ENCODE results near the gene OR6S1.
"Not testable (repeated sequence)": the region's sequence is repeated elsewhere in the genome, so short reads cannot be mapped to it uniquely, and the experiment has no call there.

Gene OR6S1

GRCh38 chr14:20609215-20610001 is 32.1 kb downstream of the OR6S1 start:
- DNase-seq: peak in 3 of 5 experiments; percentile 31 to 72 (median 69)

GRCh38 chr14:20608383-20609110 is 32.9 kb downstream of the OR6S1 start:
- no peak for DNase-seq

GRCh38 chr14:20607617-20608016 is 33.9 kb downstream of the OR6S1 start:
- DNase-seq: peak in 1 of 5 experiments; percentile 54

DNA sequence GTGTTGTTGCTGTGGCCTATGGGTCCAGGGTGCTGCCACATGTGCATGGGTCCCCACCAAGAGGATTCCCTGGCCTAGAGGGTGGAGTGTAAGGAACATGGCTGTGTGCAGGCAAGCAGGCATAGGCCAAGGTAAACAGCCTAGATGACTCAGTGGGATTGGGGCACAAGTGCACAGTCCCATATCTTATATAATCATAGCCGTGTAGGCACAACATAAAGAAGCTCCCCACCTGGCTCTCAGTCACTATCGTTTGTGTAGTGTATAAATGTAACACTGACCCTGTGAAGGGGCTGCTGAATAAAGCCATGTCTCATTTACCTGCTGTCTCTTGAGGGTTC is 34.6 kb downstream of the OR6S1 start:
- no peak for DNase-seq

DNA sequence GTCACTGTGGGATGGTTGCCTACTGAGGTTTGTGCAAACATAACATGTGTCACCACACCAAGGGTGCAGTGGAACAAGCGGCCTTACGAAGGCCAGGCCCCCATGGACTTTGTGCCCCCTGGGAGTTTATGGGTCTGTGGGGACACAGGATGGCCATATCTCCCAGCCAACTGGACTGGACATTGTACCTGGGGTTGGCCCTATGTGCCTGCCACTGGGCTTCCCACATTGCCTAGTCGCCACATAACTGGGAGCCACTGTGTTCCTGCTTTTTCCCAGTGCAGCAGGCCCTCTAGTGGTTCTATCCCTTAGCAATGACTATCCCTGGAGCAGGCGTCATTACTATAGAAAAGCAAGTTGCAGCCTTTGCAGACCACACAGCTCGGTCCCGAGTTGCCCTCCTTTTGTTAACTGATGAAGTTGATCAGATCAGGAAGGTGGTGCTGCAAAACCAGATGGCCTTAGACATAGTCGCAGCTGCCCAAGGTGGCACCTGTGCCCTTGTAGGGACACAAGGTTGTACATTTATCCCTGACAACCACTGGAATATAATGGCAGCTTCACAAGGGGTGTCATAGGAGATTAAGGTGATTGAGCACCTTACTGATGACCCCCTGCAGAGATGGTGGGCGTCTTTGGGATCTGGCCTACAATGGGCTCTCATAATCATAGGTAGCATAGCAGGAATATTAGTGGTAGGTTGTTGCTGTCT is 35.1 kb downstream of the OR6S1 start:
- no peak for DNase-seq

DNA sequence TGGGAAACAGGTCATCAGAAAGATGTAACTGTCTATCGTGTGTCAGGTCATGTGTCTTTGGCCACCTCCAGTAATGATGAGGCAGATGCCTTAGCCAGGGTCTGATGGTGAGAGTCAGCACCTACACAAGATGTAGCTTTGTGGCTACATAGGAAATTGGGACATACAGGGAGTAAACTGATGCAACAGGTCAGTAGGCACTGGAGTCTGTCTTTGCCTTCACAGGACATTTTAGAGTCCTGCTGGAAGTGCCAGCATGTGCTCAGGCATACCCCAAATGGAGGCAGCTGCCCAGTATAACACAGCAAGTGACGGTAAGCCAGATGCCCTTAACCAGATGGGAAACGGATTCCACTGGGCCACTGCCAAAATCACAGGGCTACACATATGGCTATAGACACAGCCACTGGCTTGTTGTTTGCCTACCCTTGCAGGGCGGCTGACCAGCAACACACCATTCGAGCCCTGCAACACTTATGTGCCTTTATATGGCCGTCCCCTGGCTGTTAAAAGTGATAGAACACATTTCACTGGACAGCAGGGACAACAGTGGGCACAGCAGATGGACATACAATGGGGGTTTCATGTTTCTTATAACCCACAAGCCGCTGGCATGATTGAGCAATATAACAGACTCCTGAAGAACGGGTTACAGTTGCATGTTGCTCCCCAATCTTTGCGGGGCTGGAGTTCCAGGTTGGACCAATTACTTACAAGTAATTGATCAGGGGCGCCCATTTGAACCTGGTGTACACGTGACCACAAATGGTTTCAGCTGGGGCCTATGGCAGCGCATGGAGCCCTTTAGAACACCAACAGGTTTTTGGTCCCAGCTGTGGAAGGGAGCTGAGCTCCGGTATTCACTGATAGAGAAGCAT is 37.4 kb downstream of the OR6S1 start:
- DNase-seq: no peak

DNA sequence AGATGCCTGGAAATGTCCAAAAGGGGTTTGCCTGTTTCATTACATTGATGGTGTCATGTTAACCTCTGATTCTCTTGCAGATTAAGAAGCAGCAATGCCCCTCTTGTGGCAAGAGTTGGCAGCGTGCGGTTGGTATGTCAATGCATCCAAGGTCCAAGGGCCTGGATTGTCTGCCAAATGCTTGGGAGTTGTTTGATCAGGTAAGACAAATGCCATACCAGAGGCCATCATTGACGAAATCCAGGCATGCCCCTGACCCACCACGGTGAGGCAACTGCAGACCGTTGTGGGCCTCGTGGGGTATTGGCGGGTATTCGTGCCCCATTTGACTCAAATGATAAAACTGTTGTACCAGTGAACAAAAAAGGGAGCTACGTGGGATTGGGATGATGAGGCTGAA is 38.9 kb downstream of the OR6S1 start:
- DNase-seq: no peak

DNA sequence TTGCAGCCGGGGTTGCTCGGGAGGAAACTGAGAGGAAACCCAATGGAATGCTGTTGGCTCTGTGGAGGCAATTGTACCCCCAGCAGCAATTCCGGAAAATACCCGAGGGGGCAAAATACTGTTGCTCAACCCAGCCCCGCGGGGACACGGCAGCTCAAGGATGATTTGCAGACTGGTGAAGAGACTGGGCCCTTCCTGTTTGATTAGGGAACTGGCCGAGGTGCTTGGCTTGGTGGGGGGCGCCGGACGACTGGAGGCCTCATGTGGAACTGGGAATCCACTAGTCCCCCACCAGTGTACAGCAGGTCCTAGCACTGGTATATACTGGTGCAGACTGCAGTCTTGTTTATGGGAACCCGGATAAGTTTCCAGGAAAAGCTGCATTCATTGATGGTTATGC is 40.0 kb downstream of the OR6S1 start:
- DNase-seq: no peak

GRCh38 chr14:20597108-20597507 is 44.4 kb downstream of the OR6S1 start:
- DNase-seq: no peak

- DNase-seq: not testable (repeated sequence)
Observed at GRCh38 chr14:20595726-20596125, 45.8 kb downstream of the OR6S1 start.

GRCh38 chr14:20592574-20592973 is 48.9 kb downstream of the OR6S1 start:
- DNase-seq: no peak

DNA sequence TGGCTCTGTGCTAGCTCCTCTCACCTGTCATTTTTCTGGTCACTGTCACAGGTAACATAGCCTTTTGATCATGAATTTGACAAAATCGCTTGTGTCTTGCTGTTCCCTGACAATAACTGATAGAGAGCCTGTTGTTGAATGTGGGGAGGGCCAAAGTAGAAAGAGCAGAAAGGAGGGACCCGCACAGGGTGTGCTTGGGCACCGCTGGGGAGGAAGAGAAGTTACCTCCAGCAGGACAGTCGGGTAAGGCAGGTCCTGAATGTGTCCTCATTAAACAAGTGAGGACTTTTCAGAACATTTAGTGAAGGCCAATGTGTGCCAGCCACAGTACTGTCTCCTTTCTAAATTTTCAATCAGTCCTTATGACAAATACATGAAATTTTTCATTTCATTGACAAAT is 50.3 kb downstream of the OR6S1 start, which contains the start of gene RNASE12:
RNASE12 (minus strand) TSS at position 142 of the 400 bp plus-strand sequence. CDS start 653 bp downstream, outside the sequence.
- no peak for DNase-seq

Data from T-helper 2 cell (primary cell).